ENCODE measurements around the gene TM4SF20.

TM4SF20 gene, protein sequence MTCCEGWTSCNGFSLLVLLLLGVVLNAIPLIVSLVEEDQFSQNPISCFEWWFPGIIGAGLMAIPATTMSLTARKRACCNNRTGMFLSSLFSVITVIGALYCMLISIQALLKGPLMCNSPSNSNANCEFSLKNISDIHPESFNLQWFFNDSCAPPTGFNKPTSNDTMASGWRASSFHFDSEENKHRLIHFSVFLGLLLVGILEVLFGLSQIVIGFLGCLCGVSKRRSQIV

GRCh38 chr2:227379095-227379494, at the start of gene TM4SF20:
TM4SF20 (minus strand) TSS chr2:227379306; CDS start chr2:227379268, 38 bp downstream.
- H3K4me3 ChIP-seq (ENCODE audit: low read length) = no peak within 1 kb of the TSS
- H3K36me3 ChIP-seq (ENCODE audit: control insufficient read depth, insufficient read depth, low read length) = no peaks in the 10 kb centered on the region
- H3K27ac ChIP-seq (ENCODE audit: low read length) = no peak within 1 kb of the TSS
- DNase-seq (ENCODE audit: low read depth, low spot score) = no peak
- H3K27me3 ChIP-seq (ENCODE audit: control insufficient read depth, insufficient read depth, low read length) = no peaks in the 10 kb centered on the region
- no peaks in the 10 kb centered on the region for H3K4me1 ChIP-seq (ENCODE audit: control insufficient read depth, insufficient read depth, low read length)
- no peaks in the 10 kb centered on the region; the same call in 1 of the 2 replicates for H3K9me3 ChIP-seq (ENCODE audit: control insufficient read depth, insufficient read depth, low read length)
- no CpG with 5 or more reads among the region's 4 CpGs for WGBS (ENCODE audit: insufficient coverage, insufficient read length)

GRCh38 chr2:227428731-227429285, 49.7 kb upstream of the TM4SF20 start:
- no peak for DNase-seq (ENCODE audit: low read depth, low spot score)
- Histone ChIP-seq H3K4me1 (ENCODE audit: control insufficient read depth, insufficient read depth, low read length) (no peaks in the 10 kb centered on the region), H3K27ac (ENCODE audit: low read length) (no peak overlapping the region), H3K9me3 (ENCODE audit: control insufficient read depth, insufficient read depth, low read length) (no peaks in the 10 kb centered on the region; the same call in 1 of the 2 replicates), H3K36me3 (ENCODE audit: control insufficient read depth, insufficient read depth, low read length) (no peaks in the 10 kb centered on the region), H3K27me3 (ENCODE audit: control insufficient read depth, insufficient read depth, low read length) (no peaks in the 10 kb centered on the region), H3K4me3 (ENCODE audit: low read length) (no peak overlapping the region)
- WGBS (ENCODE audit: insufficient coverage, insufficient read length) = no CpG with 5 or more reads among the region's 8 CpGs

DNA sequence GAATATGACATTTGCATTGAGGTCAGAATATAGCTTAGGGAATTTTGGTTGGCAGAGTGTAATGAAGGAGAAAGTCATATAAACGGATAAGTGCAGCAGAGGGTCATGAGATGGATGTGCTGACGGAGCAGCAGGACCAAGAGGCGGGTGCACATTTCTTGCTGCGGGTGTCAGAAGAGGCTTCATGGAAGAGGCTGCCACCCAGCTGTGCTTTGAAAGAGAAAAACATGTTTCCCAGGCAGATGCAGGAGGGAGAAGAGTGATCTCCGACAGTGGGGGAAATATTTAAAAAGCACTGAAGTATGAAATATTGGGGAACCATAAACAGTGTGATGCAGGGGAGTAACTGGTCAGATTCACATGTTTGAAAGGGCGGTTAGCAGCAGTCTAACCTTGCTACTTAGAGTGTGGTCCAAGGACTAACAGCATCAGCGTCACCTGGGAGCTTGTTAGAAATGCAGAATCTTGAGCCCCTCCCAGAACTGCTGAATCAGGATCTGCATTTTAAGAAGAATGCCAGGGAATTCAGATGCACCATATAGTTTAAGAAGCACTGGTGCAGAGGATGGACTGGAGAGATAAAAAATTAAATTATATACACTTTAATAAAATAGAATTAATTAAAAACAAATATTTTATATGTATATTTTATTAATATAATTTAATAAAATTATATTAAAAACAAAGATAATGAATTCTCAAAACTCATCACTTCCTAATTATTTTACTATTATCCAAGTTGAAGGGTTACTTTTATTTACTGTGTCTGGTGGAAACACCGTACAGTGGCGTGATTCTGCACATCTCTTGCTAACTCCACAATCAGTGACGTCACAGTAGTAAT, 44.8 kb upstream of the TM4SF20 start:
- H3K27me3 ChIP-seq (ENCODE audit: control insufficient read depth, insufficient read depth, low read length) = no peaks in the 10 kb centered on the region
- no CpG with 5 or more reads among the region's 10 CpGs for WGBS (ENCODE audit: insufficient coverage, insufficient read length)
- H3K9me3 ChIP-seq (ENCODE audit: control insufficient read depth, insufficient read depth, low read length) = no peaks in the 10 kb centered on the region
- no peak overlapping the region for H3K4me3 ChIP-seq (ENCODE audit: low read length)
- DNase-seq (ENCODE audit: low read depth, low spot score) = no peak
- H3K4me1 ChIP-seq (ENCODE audit: control insufficient read depth, insufficient read depth, low read length) = no peaks in the 10 kb centered on the region
- H3K36me3 ChIP-seq (ENCODE audit: control insufficient read depth, insufficient read depth, low read length) = no peaks in the 10 kb centered on the region
- no peak overlapping the region for H3K27ac ChIP-seq (ENCODE audit: low read length)

- Histone ChIP-seq H3K27ac (ENCODE audit: low read length) (no peak overlapping the region), H3K27me3 (ENCODE audit: control insufficient read depth, insufficient read depth, low read length) (no peaks in the 10 kb centered on the region), H3K36me3 (ENCODE audit: control insufficient read depth, insufficient read depth, low read length) (no peaks in the 10 kb centered on the region), H3K4me1 (ENCODE audit: control insufficient read depth, insufficient read depth, low read length) (peaks cover 1% of the 10 kb centered on the region; the same call in 1 of the 2 replicates), H3K4me3 (ENCODE audit: low read length) (no peak overlapping the region), H3K9me3 (ENCODE audit: control insufficient read depth, insufficient read depth, low read length) (no peaks in the 10 kb centered on the region)
- DNase-seq (ENCODE audit: low read depth, low spot score) = no peak
- no CpG with 5 or more reads among the region's 15 CpGs for WGBS (ENCODE audit: insufficient coverage, insufficient read length)
Observed at GRCh38 chr2:227420087-227421052, 41.3 kb upstream of the TM4SF20 start.

DNA sequence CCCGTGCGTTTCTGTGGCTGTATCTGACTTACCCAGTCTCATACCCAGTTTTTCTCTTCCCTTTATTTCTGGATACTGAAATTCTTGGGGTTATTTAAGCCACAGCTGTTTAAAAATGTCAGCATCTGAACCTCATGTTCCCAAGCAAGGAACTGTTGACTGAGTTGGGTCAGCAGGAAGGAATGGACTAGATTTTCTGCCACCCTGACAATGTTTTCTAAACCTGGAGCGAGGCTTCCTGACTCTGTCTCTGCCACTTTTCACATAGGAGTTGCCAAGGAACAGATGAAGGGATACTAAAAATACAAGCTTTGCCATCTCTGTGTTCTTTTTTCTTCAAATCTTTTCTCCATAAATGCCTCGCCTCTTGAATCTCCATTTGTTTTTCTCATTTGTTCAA, 37.6 kb upstream of the TM4SF20 start:
- Histone ChIP-seq H3K4me3 (ENCODE audit: low read length) (no peak overlapping the region), H3K9me3 (ENCODE audit: control insufficient read depth, insufficient read depth, low read length) (no peaks in the 10 kb centered on the region), H3K4me1 (ENCODE audit: control insufficient read depth, insufficient read depth, low read length) (peaks cover 1% of the 10 kb centered on the region; the same call in 1 of the 2 replicates), H3K36me3 (ENCODE audit: control insufficient read depth, insufficient read depth, low read length) (no peaks in the 10 kb centered on the region), H3K27me3 (ENCODE audit: control insufficient read depth, insufficient read depth, low read length) (no peaks in the 10 kb centered on the region), H3K27ac (ENCODE audit: low read length) (no peak overlapping the region)
- DNase-seq (ENCODE audit: low read depth, low spot score) = no peak
- WGBS (ENCODE audit: insufficient coverage, insufficient read length) = no CpG with 5 or more reads among the region's 4 CpGs

DNA sequence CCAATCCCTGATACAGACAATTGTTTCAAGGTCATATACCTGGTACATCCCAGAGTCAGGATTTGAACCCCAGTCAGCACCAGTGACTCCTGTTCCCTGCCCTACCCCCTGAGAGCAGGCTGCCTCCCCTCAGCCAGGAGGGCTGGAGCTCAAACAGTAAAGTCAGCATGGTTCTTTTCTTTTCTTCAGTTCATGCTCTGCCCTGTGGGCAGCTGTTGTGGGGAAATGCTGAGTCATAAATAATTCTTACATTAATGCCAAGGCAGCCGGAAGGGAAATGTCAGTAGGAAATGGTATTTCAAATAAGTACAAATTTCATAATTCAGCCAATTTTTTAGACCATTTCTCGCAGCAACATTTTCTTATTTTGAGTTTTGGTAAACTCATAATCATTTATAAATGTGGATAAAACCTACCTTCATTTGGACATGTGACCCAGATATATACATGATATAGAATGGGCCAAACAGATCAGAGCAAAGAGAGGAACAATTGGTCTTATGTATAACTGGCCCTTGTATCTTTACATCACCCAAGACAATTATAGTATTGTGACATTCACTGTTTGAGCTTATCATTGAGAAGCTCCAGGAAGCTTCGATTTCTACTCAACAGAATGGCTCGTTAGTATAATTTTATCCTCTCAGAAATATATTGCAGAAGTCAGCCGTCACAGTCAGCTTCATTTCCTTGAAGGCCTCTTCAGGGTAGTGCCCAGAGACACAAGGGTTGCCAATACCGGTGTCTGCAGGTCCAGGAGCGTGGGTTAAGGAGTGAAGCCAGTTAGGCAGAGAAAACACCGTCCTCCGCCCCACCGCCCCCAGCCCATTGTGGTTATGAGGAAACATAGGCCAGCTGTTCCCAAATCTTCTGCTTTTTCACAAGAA, 36.7 kb upstream of the TM4SF20 start:
- Histone ChIP-seq H3K36me3 (ENCODE audit: control insufficient read depth, insufficient read depth, low read length) (no peaks in the 10 kb centered on the region), H3K4me3 (ENCODE audit: low read length) (no peak overlapping the region), H3K27me3 (ENCODE audit: control insufficient read depth, insufficient read depth, low read length) (no peaks in the 10 kb centered on the region), H3K27ac (ENCODE audit: low read length) (no peak overlapping the region), H3K9me3 (ENCODE audit: control insufficient read depth, insufficient read depth, low read length) (no peaks in the 10 kb centered on the region), H3K4me1 (ENCODE audit: control insufficient read depth, insufficient read depth, low read length) (peaks cover 1% of the 10 kb centered on the region; the same call in 1 of the 2 replicates)
- WGBS (ENCODE audit: insufficient coverage, insufficient read length) = no CpG with 5 or more reads among the region's 10 CpGs
- no peak for DNase-seq (ENCODE audit: low read depth, low spot score)

GRCh38 chr2:227414846-227415245, 35.7 kb upstream of the TM4SF20 start:
- no peak for DNase-seq (ENCODE audit: low read depth, low spot score)
- no CpG with 5 or more reads among the region's 3 CpGs for WGBS (ENCODE audit: insufficient coverage, insufficient read length)
- H3K4me1 ChIP-seq (ENCODE audit: control insufficient read depth, insufficient read depth, low read length) = peaks cover 1% of the 10 kb centered on the region; the same call in 1 of the 2 replicates
- H3K27me3 ChIP-seq (ENCODE audit: control insufficient read depth, insufficient read depth, low read length) = no peaks in the 10 kb centered on the region
- H3K27ac ChIP-seq (ENCODE audit: low read length) = no peak overlapping the region
- no peaks in the 10 kb centered on the region for H3K9me3 ChIP-seq (ENCODE audit: control insufficient read depth, insufficient read depth, low read length)
- no peak overlapping the region for H3K4me3 ChIP-seq (ENCODE audit: low read length)
- H3K36me3 ChIP-seq (ENCODE audit: control insufficient read depth, insufficient read depth, low read length) = no peaks in the 10 kb centered on the region

GRCh38 chr2:227413371-227413770, 34.3 kb upstream of the TM4SF20 start:
- H3K27ac ChIP-seq (ENCODE audit: low read length) = no peak overlapping the region
- no peaks in the 10 kb centered on the region for H3K27me3 ChIP-seq (ENCODE audit: control insufficient read depth, insufficient read depth, low read length)
- no peaks in the 10 kb centered on the region for H3K36me3 ChIP-seq (ENCODE audit: control insufficient read depth, insufficient read depth, low read length)
- no CpG with 5 or more reads among the region's 8 CpGs for WGBS (ENCODE audit: insufficient coverage, insufficient read length)
- DNase-seq (ENCODE audit: low read depth, low spot score) = no peak
- H3K9me3 ChIP-seq (ENCODE audit: control insufficient read depth, insufficient read depth, low read length) = no peaks in the 10 kb centered on the region
- no peak overlapping the region for H3K4me3 ChIP-seq (ENCODE audit: low read length)
- H3K4me1 ChIP-seq (ENCODE audit: control insufficient read depth, insufficient read depth, low read length) = peaks cover 1% of the 10 kb centered on the region; the same call in 1 of the 2 replicates

GRCh38 chr2:227412877-227413276, 33.8 kb upstream of the TM4SF20 start:
- H3K9me3 ChIP-seq (ENCODE audit: control insufficient read depth, insufficient read depth, low read length) = no peaks in the 10 kb centered on the region
- no peak overlapping the region for H3K4me3 ChIP-seq (ENCODE audit: low read length)
- peaks cover 1% of the 10 kb centered on the region; the same call in 1 of the 2 replicates for H3K4me1 ChIP-seq (ENCODE audit: control insufficient read depth, insufficient read depth, low read length)
- H3K27ac ChIP-seq (ENCODE audit: low read length) = no peak overlapping the region
- no peaks in the 10 kb centered on the region for H3K27me3 ChIP-seq (ENCODE audit: control insufficient read depth, insufficient read depth, low read length)
- DNase-seq (ENCODE audit: low read depth, low spot score) = no peak
- no peaks in the 10 kb centered on the region for H3K36me3 ChIP-seq (ENCODE audit: control insufficient read depth, insufficient read depth, low read length)
- WGBS (ENCODE audit: insufficient coverage, insufficient read length) = no CpG with 5 or more reads among the region's 5 CpGs
